SK-N-SH (cell line): ENCODE results near the gene CLEC20A. TPM values are rescaled to one million over a fixed set of nuclear protein-coding genes. Genes with fewer than 3 reads are reported as not detected.

Experiments used
- CTCF ChIA-PET: fragments of 300-600, 350-600 bp; formaldehyde crosslinking; extraction: SDS; loops from one replicate; lab custom pipeline; 2021; lab: Yijun Ruan, JAX
- POLR2A ChIA-PET: fragments of 350-600 bp; sonication (Branson Sonifier 250); formaldehyde crosslinking; extraction: SDS; loops from one replicate; lab custom pipeline; 2020; ENCODE audit warnings: antibody characterized with exemption, inconsistent platforms; lab: Yijun Ruan, JAX
- DNase-seq: peaks from one replicate; pipeline ENCODE4 v3.0.0; 2012
- H2AFZ ChIP-seq: fragments of 200-600 bp; sonication (generic); 2 replicates; pipeline ENCODE4 v1.8.1; 2016; ENCODE audit warnings: antibody characterized with exemption, mild to moderate bottlenecking, low read depth
- H3F3A ChIP-seq: fragments of 200-600 bp; sonication (generic); replicated peaks from 2 replicates; pipeline ENCODE3; 2016; ENCODE audit warnings: antibody characterized with exemption, mild to moderate bottlenecking; ENCODE audit not compliant: insufficient read depth
- H3K27ac ChIP-seq, 2 experiments: fragments of 200-500 bp in 1 of 2; fragments of 200-600 bp in 1 of 2; sonication (Bioruptor generic) in 1 of 2; sonication (generic), shearing (Covaris generic) in 1 of 2; 2 replicates each; pipeline versions ENCODE4 v1.5.1 to v1.6.1; 2014 to 2016; ENCODE audit warnings: low read depth in 2 of 2, inconsistent platforms in 1 of 2, low read length in 1 of 2, mild to moderate bottlenecking in 1 of 2, mixed read lengths in 1 of 2
- H3K27me3 ChIP-seq: fragments of 200-600 bp; sonication (generic), shearing (Covaris generic); 2 replicates; pipeline ENCODE4 v1.6.1; 2016; ENCODE audit warnings: mixed run types; ENCODE audit not compliant: insufficient read depth
- H3K36me3 ChIP-seq, 2 experiments: fragments of 200-500 bp in 1 of 2; fragments of 200-600 bp in 1 of 2; sonication (Bioruptor generic) in 1 of 2; sonication (generic) in 1 of 2; replicated peaks in 1 of 2; 2 replicates each; pipeline versions ENCODE3 to v1.5.1; 2014 to 2016; ENCODE audit warnings: low read length in 1 of 2, mild to moderate bottlenecking in 1 of 2; ENCODE audit not compliant: insufficient read depth in 2 of 2, control insufficient read depth in 1 of 2
- H3K4me1 ChIP-seq, 2 experiments: fragments of 200-500 bp in 1 of 2; fragments of 200-600 bp in 1 of 2; sonication (Bioruptor generic) in 1 of 2; sonication (generic), shearing (Covaris generic) in 1 of 2; 2 replicates each; pipeline versions ENCODE4 v1.5.1 to v1.6.1; 2014 to 2016; ENCODE audit warnings: low read depth in 1 of 2, low read length in 1 of 2, mixed run types in 1 of 2; ENCODE audit not compliant: insufficient read depth in 2 of 2, control insufficient read depth in 1 of 2
- H3K4me2 ChIP-seq: fragments of 200-600 bp; sonication (generic), shearing (Covaris generic); 2 replicates; pipeline ENCODE4 v1.6.1; 2017; ENCODE audit warnings: mixed run types
- H3K4me3 ChIP-seq, 2 experiments: fragments of 200-500 bp in 1 of 2; fragments of 200-600 bp in 1 of 2; sonication (Bioruptor generic) in 1 of 2; sonication (generic), shearing (Covaris generic) in 1 of 2; 2 replicates each; pipeline versions ENCODE4 v1.5.1 to v1.8.1; 2014 to 2016; ENCODE audit warnings: low read depth in 2 of 2, inconsistent platforms in 1 of 2, low read length in 1 of 2, mild to moderate bottlenecking in 1 of 2, mixed read lengths in 1 of 2, moderate library complexity in 1 of 2
- H3K79me2 ChIP-seq: fragments of 200-600 bp; sonication (generic); 2 replicates; pipeline ENCODE4 v1.8.1; 2017; ENCODE audit warnings: mild to moderate bottlenecking; ENCODE audit not compliant: insufficient read depth
- H3K9ac ChIP-seq: fragments of 200-600 bp; sonication (generic); 2 replicates; pipeline ENCODE4 v1.6.1; 2017; ENCODE audit warnings: mixed run types
- H3K9me2 ChIP-seq: fragments of 200-600 bp; sonication (generic); 2 replicates; pipeline ENCODE4 v1.6.1; 2017; ENCODE audit warnings: mixed run types
- H3K9me3 ChIP-seq: fragments of 200-600 bp; sonication (generic); 2 replicates; pipeline ENCODE4 v1.6.1; 2017; ENCODE audit warnings: mixed run types, mild to moderate bottlenecking, moderate library complexity
- H4K20me1 ChIP-seq: fragments of 200-600 bp; sonication (generic); 2 replicates; pipeline ENCODE4 v1.6.1; 2017; ENCODE audit warnings: mild to moderate bottlenecking, mixed run types; ENCODE audit not compliant: insufficient read depth
- EP300 ChIP-seq, 2 experiments: IDR thresholded peaks; 2 replicates each; pipeline versions ENCODE4 v1.4.0 to v1.6.1; 2012; ENCODE audit warnings: borderline replicate concordance in 1 of 2, low read depth in 1 of 2, low read length in 1 of 2
- EZH2phosphoT487 ChIP-seq: fragments of 200-600 bp; sonication (generic); IDR thresholded peaks from 2 replicates; pipeline ENCODE4 v1.6.1; 2017; ENCODE audit warnings: low read depth, mixed run types, mild to moderate bottlenecking, antibody characterized with exemption, moderate library complexity, borderline replicate concordance
- FOSL2 ChIP-seq: IDR thresholded peaks from 2 replicates; pipeline ENCODE4 v1.4.0; 2012; ENCODE audit warnings: low read depth, mild to moderate bottlenecking, moderate library complexity, borderline replicate concordance
- FOXJ3 ChIP-seq: sonication (generic); formaldehyde crosslinking; IDR thresholded peaks from 2 replicates; pipeline ENCODE4 v1.5.1; 2020; ENCODE audit warnings: mild to moderate bottlenecking, missing genetic modification reagents
- GATA2 ChIP-seq: sonication (generic); formaldehyde crosslinking; IDR thresholded peaks from 2 replicates; pipeline ENCODE4 v1.5.0; 2020; ENCODE audit warnings: mild to moderate bottlenecking, missing genetic modification reagents
- JUND ChIP-seq: IDR thresholded peaks from 2 replicates; pipeline ENCODE4 v1.4.0; 2012
- MEF2A ChIP-seq: IDR thresholded peaks from 2 replicates; pipeline ENCODE4 v1.4.0; 2012; ENCODE audit warnings: low read depth, borderline replicate concordance
- NFIC ChIP-seq: IDR thresholded peaks from 2 replicates; pipeline ENCODE4 v1.4.0; 2012; ENCODE audit warnings: borderline replicate concordance
- POLR2AphosphoS5 ChIP-seq: IDR thresholded peaks from 2 replicates; pipeline ENCODE4 v1.6.1; 2012; ENCODE audit warnings: low read depth, low read length
- SIN3A ChIP-seq: IDR thresholded peaks from 2 replicates; pipeline ENCODE4 v1.6.1; 2012; ENCODE audit warnings: low read depth, mild to moderate bottlenecking, low read length, moderate library complexity, borderline replicate concordance
- TAF1 ChIP-seq: IDR thresholded peaks from 2 replicates; pipeline ENCODE4 v1.6.1; 2012; ENCODE audit warnings: low read depth, mild to moderate bottlenecking, low read length, moderate library complexity, borderline replicate concordance
- TCF12 ChIP-seq: IDR thresholded peaks from 2 replicates; pipeline ENCODE4 v1.4.0; 2012
- TEAD4 ChIP-seq: IDR thresholded peaks from 2 replicates; pipeline ENCODE4 v1.4.0; 2012; ENCODE audit warnings: mild to moderate bottlenecking, borderline replicate concordance; ENCODE audit not compliant: insufficient read depth
- WGBS: methylation state at CpG from one replicate; pipeline ENCODE4 v1.1.6; 2017; ENCODE audit warnings: low lambda C conversion rate; 5-methylcytosine and 5-hydroxymethylcytosine counted together
- polyA plus RNA-seq, 3 experiments: library from polyadenylated mRNA; depleted of rRNA; stranded (reverse); fragments of >200 nt; gene quantifications; 2 replicates each; pipeline ENCODE4 v1.2.3, GENCODE V29; 2012
- TF ChIP-seq, protein P1 (sequence below): IDR thresholded peaks from 2 replicates; pipeline ENCODE4 v1.4.0; 2012; ENCODE audit warnings: low read depth, borderline replicate concordance
- TF ChIP-seq, protein P2 (sequence below): fragments of 200-600 bp; sonication (generic); IDR thresholded peaks from 2 replicates; pipeline ENCODE4 v1.6.1; 2017; ENCODE audit warnings: antibody characterized with exemption, mild to moderate bottlenecking, moderate library complexity
- TF ChIP-seq, protein P3 (sequence below): IDR thresholded peaks from 2 replicates; pipeline ENCODE4 v1.6.1; 2012; ENCODE audit warnings: mild to moderate bottlenecking, low read depth, low read length, moderate library complexity
- TF ChIP-seq, protein P4 (sequence below): IDR thresholded peaks from 2 replicates; pipeline ENCODE4 v1.4.0; 2012; ENCODE audit warnings: low read depth
- TF ChIP-seq, protein P5 (sequence below): IDR thresholded peaks from 2 replicates; pipeline ENCODE4; 2012

The CLEC20A gene
- polyA plus RNA-seq, 1 of the 3 experiments (the other 2 are of a cell fraction), result not detected

DNA sequence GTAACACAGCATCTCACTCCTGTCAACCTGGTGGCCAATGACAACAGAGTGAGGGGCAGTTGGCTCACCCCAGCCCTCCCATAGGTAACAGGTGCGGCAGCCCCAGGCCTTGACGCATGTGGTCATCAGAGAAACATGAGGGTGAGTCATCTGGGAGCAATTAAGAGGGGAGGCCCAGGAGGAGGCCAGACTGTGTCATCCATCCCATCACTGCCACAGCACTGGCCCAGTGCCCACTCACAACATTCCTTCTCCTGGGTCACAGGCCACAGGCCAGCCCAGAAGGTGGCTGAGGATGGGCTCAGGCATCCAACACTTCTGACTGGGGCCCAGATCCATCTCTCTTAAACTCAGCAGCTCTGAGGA, 33.3 kb upstream of the CLEC20A start:
- WGBS, result 17% methylated on average over 2 of the region's 2 CpGs
- H3K9me2 ChIP-seq, result no peaks in the 10 kb centered on the region

More for the DNA sequence above, 33.3 kb upstream of the CLEC20A start:
- no peak overlapping the region for H3K9ac ChIP-seq
- DNase-seq, result peak; percentile 45
- no peaks in the 10 kb centered on the region for H3K27me3 ChIP-seq
- H3K36me3 ChIP-seq, result no peaks in the 10 kb centered on the region
- H3K4me3 ChIP-seq, result no peak overlapping the region
- no peak overlapping the region for H2AFZ ChIP-seq
- peaks cover 11 to 15% of the 10 kb centered on the region in 2 experiments; a peak in 3 of 4 replicates for H3K4me1 ChIP-seq
- no peak overlapping the region for H3K4me2 ChIP-seq
- H3F3A ChIP-seq, result no peaks in the 10 kb centered on the region
- TF ChIP-seq TCF12 (peak; percentile 96), POLR2AphosphoS5 (peak; percentile 55; the same call in 1 of the 2 replicates), GATA2 (no peak), JUND (peak; percentile 95), TEAD4 (peak; percentile 84), MEF2A (no peak; the same call in 1 of the 2 replicates), FOXJ3 (CRISPR knock-in tag) (no peak), NFIC (peak; percentile 97), TAF1 (no peak), EP300 (IDR thresholded peaks at IDR 0.05; ENCODE audit: borderline replicate concordance in 1 of 2, low read depth in 1 of 2, low read length in 1 of 2) (peak in 1 of 2 experiments; percentile 83; a peak in 2 of 4 replicates), FOSL2 (peak; percentile 94), EZH2phosphoT487 (no peak), SIN3A (0 out of 2 replicates have a peak, but pooled peaks have one; percentile 50)
- TF ChIP-seq, protein P1, sequence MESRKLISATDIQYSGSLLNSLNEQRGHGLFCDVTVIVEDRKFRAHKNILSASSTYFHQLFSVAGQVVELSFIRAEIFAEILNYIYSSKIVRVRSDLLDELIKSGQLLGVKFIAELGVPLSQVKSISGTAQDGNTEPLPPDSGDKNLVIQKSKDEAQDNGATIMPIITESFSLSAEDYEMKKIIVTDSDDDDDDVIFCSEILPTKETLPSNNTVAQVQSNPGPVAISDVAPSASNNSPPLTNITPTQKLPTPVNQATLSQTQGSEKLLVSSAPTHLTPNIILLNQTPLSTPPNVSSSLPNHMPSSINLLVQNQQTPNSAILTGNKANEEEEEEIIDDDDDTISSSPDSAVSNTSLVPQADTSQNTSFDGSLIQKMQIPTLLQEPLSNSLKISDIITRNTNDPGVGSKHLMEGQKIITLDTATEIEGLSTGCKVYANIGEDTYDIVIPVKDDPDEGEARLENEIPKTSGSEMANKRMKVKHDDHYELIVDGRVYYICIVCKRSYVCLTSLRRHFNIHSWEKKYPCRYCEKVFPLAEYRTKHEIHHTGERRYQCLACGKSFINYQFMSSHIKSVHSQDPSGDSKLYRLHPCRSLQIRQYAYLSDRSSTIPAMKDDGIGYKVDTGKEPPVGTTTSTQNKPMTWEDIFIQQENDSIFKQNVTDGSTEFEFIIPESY, result peak; percentile 19; the same call in 1 of the 2 replicates
- TF ChIP-seq, protein P2, sequence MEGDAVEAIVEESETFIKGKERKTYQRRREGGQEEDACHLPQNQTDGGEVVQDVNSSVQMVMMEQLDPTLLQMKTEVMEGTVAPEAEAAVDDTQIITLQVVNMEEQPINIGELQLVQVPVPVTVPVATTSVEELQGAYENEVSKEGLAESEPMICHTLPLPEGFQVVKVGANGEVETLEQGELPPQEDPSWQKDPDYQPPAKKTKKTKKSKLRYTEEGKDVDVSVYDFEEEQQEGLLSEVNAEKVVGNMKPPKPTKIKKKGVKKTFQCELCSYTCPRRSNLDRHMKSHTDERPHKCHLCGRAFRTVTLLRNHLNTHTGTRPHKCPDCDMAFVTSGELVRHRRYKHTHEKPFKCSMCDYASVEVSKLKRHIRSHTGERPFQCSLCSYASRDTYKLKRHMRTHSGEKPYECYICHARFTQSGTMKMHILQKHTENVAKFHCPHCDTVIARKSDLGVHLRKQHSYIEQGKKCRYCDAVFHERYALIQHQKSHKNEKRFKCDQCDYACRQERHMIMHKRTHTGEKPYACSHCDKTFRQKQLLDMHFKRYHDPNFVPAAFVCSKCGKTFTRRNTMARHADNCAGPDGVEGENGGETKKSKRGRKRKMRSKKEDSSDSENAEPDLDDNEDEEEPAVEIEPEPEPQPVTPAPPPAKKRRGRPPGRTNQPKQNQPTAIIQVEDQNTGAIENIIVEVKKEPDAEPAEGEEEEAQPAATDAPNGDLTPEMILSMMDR, result no peak
- TF ChIP-seq, protein P3, sequence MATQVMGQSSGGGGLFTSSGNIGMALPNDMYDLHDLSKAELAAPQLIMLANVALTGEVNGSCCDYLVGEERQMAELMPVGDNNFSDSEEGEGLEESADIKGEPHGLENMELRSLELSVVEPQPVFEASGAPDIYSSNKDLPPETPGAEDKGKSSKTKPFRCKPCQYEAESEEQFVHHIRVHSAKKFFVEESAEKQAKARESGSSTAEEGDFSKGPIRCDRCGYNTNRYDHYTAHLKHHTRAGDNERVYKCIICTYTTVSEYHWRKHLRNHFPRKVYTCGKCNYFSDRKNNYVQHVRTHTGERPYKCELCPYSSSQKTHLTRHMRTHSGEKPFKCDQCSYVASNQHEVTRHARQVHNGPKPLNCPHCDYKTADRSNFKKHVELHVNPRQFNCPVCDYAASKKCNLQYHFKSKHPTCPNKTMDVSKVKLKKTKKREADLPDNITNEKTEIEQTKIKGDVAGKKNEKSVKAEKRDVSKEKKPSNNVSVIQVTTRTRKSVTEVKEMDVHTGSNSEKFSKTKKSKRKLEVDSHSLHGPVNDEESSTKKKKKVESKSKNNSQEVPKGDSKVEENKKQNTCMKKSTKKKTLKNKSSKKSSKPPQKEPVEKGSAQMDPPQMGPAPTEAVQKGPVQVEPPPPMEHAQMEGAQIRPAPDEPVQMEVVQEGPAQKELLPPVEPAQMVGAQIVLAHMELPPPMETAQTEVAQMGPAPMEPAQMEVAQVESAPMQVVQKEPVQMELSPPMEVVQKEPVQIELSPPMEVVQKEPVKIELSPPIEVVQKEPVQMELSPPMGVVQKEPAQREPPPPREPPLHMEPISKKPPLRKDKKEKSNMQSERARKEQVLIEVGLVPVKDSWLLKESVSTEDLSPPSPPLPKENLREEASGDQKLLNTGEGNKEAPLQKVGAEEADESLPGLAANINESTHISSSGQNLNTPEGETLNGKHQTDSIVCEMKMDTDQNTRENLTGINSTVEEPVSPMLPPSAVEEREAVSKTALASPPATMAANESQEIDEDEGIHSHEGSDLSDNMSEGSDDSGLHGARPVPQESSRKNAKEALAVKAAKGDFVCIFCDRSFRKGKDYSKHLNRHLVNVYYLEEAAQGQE, result no peak
- TF ChIP-seq, protein P4, sequence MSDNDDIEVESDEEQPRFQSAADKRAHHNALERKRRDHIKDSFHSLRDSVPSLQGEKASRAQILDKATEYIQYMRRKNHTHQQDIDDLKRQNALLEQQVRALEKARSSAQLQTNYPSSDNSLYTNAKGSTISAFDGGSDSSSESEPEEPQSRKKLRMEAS, result peak; percentile 49; the same call in 1 of the 2 replicates
- TF ChIP-seq, protein P5, sequence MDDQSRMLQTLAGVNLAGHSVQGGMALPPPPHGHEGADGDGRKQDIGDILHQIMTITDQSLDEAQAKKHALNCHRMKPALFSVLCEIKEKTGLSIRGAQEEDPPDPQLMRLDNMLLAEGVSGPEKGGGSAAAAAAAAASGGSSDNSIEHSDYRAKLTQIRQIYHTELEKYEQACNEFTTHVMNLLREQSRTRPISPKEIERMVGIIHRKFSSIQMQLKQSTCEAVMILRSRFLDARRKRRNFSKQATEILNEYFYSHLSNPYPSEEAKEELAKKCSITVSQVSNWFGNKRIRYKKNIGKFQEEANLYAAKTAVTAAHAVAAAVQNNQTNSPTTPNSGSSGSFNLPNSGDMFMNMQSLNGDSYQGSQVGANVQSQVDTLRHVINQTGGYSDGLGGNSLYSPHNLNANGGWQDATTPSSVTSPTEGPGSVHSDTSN, result peak; percentile 86
- no peaks in the 10 kb centered on the region for H3K9me3 ChIP-seq
- H4K20me1 ChIP-seq, result no peaks in the 10 kb centered on the region
- CTCF ChIA-PET, result interaction anchor here (0.5 to 6.9 kb wide), 6 partner anchors 13 to 470 kb away, joined by 3 to 68 read pairs (median 8); no protein-coding TSS in a partner anchor
- no peak overlapping the region for H3K27ac ChIP-seq
- POLR2A ChIA-PET, result no interaction called here
- H3K79me2 ChIP-seq, result no peaks in the 10 kb centered on the region
